IMR-90 (cell line): Measurements from ENCODE around the gene NAA10. TPM values are rescaled to one million over a fixed set of nuclear protein-coding genes. Genes with fewer than 3 reads are reported as not detected.
"Not testable (repeated sequence)": the region's sequence is repeated elsewhere in the genome, so short reads cannot be mapped to it uniquely, and the experiment has no call there.

ENCODE experiments used
- ATAC-seq: fragments of 200-7000 bp; cut with Tn5 transposase; 2 replicates; pipeline ENCODE4 v1.9.1; 2020; ENCODE audit warnings: low read depth, mild to moderate bottlenecking, moderate library complexity
- BruUV-seq: library from RNA; stranded (reverse); fragments of 400-500 nt; replicated peaks from 2 replicates; lab custom pipeline; 2021; lab: Mats Ljungman, UMichigan
- CTCF ChIA-PET: fragments of 300-600 bp; formaldehyde crosslinking; extraction: SDS; loops from one replicate; lab custom pipeline; 2021; ENCODE audit warnings: antibody characterized with exemption; lab: Yijun Ruan, JAX
- POLR2A ChIA-PET: fragments of 300-600 bp; sonication (Branson Sonifier 250); formaldehyde crosslinking; loops from one replicate; lab custom pipeline; 2022; ENCODE audit warnings: antibody characterized with exemption; ENCODE audit not compliant: unreplicated experiment; lab: Charles Lee
- DNase-seq: peaks from one replicate; pipeline ENCODE4 v3.0.0; 2013
- H2AFZ ChIP-seq: replicated peaks from 2 replicates; pipeline ENCODE3; 2013; ENCODE audit warnings: low read length, mild to moderate bottlenecking; ENCODE audit not compliant: poor library complexity
- H2AK5ac ChIP-seq: 2 replicates; pipeline ENCODE4 v1.6.1; 2013; ENCODE audit warnings: low read depth, low read length, inconsistent platforms
- H2AK9ac ChIP-seq: replicated peaks from 2 replicates; pipeline ENCODE3; 2013; ENCODE audit warnings: mild to moderate bottlenecking, low read depth, low read length, moderate library complexity; ENCODE audit not compliant: poor library complexity
- H2BK120ac ChIP-seq: 2 replicates; pipeline ENCODE4 v1.6.1; 2013; ENCODE audit warnings: low read depth, low read length, inconsistent platforms
- H2BK15ac ChIP-seq: 3 replicates; pipeline ENCODE4 v1.6.1; 2013; ENCODE audit warnings: low read depth, low read length, inconsistent platforms
- H2BK20ac ChIP-seq: 2 replicates; pipeline ENCODE4 v1.6.1; 2013; ENCODE audit warnings: low read depth, mild to moderate bottlenecking, inconsistent platforms, low read length, moderate library complexity
- H2BK5ac ChIP-seq: 2 replicates; pipeline ENCODE4 v1.6.1; 2013; ENCODE audit warnings: mild to moderate bottlenecking, low read depth, low read length, inconsistent platforms; ENCODE audit not compliant: poor library complexity, severe bottlenecking
- H3K14ac ChIP-seq: replicated peaks from 2 replicates; pipeline ENCODE4 v1.6.1; 2013; ENCODE audit warnings: low read depth, low read length, inconsistent platforms
- H3K18ac ChIP-seq: 2 replicates; pipeline ENCODE4 v1.6.1; 2013; ENCODE audit warnings: low read depth, low read length, control low read depth
- H3K23ac ChIP-seq: 2 replicates; pipeline ENCODE4 v1.6.1; 2013; ENCODE audit warnings: low read depth, low read length, inconsistent platforms
- H3K27ac ChIP-seq: 2 replicates; pipeline ENCODE4 v1.5.1; 2013; ENCODE audit warnings: mild to moderate bottlenecking, control low read depth, low read length; ENCODE audit not compliant: insufficient read depth
- H3K27me3 ChIP-seq: 2 replicates; pipeline ENCODE4 v1.6.1; 2013; ENCODE audit warnings: low read length; ENCODE audit not compliant: control insufficient read depth, insufficient read depth
- H3K36me3 ChIP-seq: 2 replicates; pipeline ENCODE4 v1.6.1; 2013; ENCODE audit warnings: low read length, mixed read lengths; ENCODE audit not compliant: control insufficient read depth, insufficient read depth
- H3K4ac ChIP-seq: 2 replicates; pipeline ENCODE4 v1.6.1; 2013; ENCODE audit warnings: low read depth, low read length, inconsistent platforms
- H3K4me1 ChIP-seq: 2 replicates; pipeline ENCODE4 v1.6.1; 2013; ENCODE audit warnings: low read length, mixed read lengths; ENCODE audit not compliant: control insufficient read depth, insufficient read depth
- H3K4me2 ChIP-seq: 2 replicates; pipeline ENCODE4 v1.6.1; 2013; ENCODE audit warnings: low read depth, mild to moderate bottlenecking, control low read depth, low read length, moderate library complexity
- H3K4me3 ChIP-seq: 2 replicates; pipeline ENCODE4 v1.5.1; 2013; ENCODE audit warnings: low read depth, mild to moderate bottlenecking, control low read depth, low read length, moderate library complexity; ENCODE audit not compliant: insufficient read depth
- H3K56ac ChIP-seq: 2 replicates; pipeline ENCODE4 v1.6.1; 2013; ENCODE audit warnings: low read length, inconsistent platforms; ENCODE audit not compliant: insufficient read depth; ENCODE audit errors: extremely low read depth
- H3K79me1 ChIP-seq, 2 experiments: 2 replicates each; pipeline ENCODE4 v1.6.1; 2013; ENCODE audit warnings: low read length in 2 of 2, inconsistent platforms in 1 of 2, low read depth in 1 of 2
- H3K9ac ChIP-seq: 2 replicates; pipeline ENCODE4 v1.6.1; 2013; ENCODE audit warnings: low read depth, low read length, control low read depth
- H3K9me1 ChIP-seq: 2 replicates; pipeline ENCODE4 v1.6.1; 2013; ENCODE audit warnings: low read length, inconsistent platforms; ENCODE audit not compliant: insufficient read depth
- H3K9me3 ChIP-seq: 2 replicates; pipeline ENCODE4 v1.6.1; 2013; ENCODE audit warnings: low read length; ENCODE audit not compliant: control insufficient read depth, insufficient read depth
- H4K20me1 ChIP-seq: 2 replicates; pipeline ENCODE4 v1.6.1; 2013; ENCODE audit warnings: low read length, inconsistent platforms; ENCODE audit not compliant: insufficient read depth
- H4K5ac ChIP-seq: 2 replicates; pipeline ENCODE4 v1.6.1; 2013; ENCODE audit warnings: mild to moderate bottlenecking, low read depth, low read length, control low read depth
- H4K8ac ChIP-seq, 2 experiments: 2 replicates each; pipeline ENCODE4 v1.6.1; 2013; ENCODE audit warnings: low read depth in 2 of 2, low read length in 2 of 2, control low read depth in 1 of 2, inconsistent platforms in 1 of 2
- H4K91ac ChIP-seq: 2 replicates; pipeline ENCODE4 v1.6.1; 2013; ENCODE audit warnings: low read depth, low read length, inconsistent platforms; ENCODE audit not compliant: insufficient read depth
- WGBS, 2 experiments: methylation state at CpG; one replicate each; pipeline versions ENCODE4 v1.1.5 to v1.1.7; 2013; ENCODE audit warnings: missing lambda C conversion rate in 2 of 2; ENCODE audit not compliant: insufficient read length in 1 of 2; ENCODE audit errors: extremely low coverage in 2 of 2; 5-methylcytosine and 5-hydroxymethylcytosine counted together
- dilution Hi-C: fragments of 300-500 bp; cut with HindIII; formaldehyde crosslinking; loops from one replicate; pipeline ENCODE4 v1.14.3; 2018; ENCODE audit warnings: low sequenced_read_pairs; ENCODE audit not compliant: unreplicated experiment
- in situ Hi-C: fragments of 300-500 bp; cut with MboI; formaldehyde crosslinking; loops from 3 replicates; pipeline ENCODE4 v1.14.3; 2019; ENCODE audit warnings: low sequenced_read_pairs, inconsistent platforms, mixed read lengths
- intact Hi-C: fragments of 100-400 bp; cut with micrococcal nuclease; formaldehyde crosslinking; loops from 2 replicates; pipeline ENCODE4 v1.10.0; 2022
- polyA plus RNA-seq, 3 experiments: library from polyadenylated mRNA; depleted of rRNA; stranded (reverse); fragments of >200 nt; gene quantifications; 2 replicates each; pipeline ENCODE4 v1.2.3, GENCODE V29; 2012; ENCODE audit warnings: low replicate concordance in 1 of 3
- total RNA-seq: library from RNA; depleted of rRNA; stranded (reverse); fragments of >200 nt; gene quantifications from 2 replicates; pipeline ENCODE4 v1.2.3, GENCODE V29; 2012

The NAA10 gene
- total and polyA plus RNA-seq, 2 of the 4 experiments (the other 2 are of a cell fraction): 98.6 to 172 TPM

GRCh38 chrX:153980394-153980793 is 45.6 kb upstream of the NAA10 start:
- H3K79me1 ChIP-seq, H2BK20ac ChIP-seq, H3K4me1 ChIP-seq, H2BK5ac ChIP-seq, H3K56ac ChIP-seq, H2AK9ac ChIP-seq, H2AK5ac ChIP-seq, POLR2A ChIA-PET, BruUV-seq, H3K9me3 ChIP-seq, intact Hi-C loops, H4K91ac ChIP-seq, H4K5ac ChIP-seq, H4K8ac ChIP-seq, H3K18ac ChIP-seq, CTCF ChIA-PET, H3K27ac ChIP-seq, ATAC-seq, H3K14ac ChIP-seq, H2BK15ac ChIP-seq, dilution Hi-C loops, H3K4ac ChIP-seq, H2BK120ac ChIP-seq, DNase-seq, H3K9me1 ChIP-seq, H4K20me1 ChIP-seq, H3K4me2 ChIP-seq, H3K27me3 ChIP-seq, H3K4me3 ChIP-seq, H2AFZ ChIP-seq, H3K23ac ChIP-seq, H3K36me3 ChIP-seq, H3K9ac ChIP-seq, in situ Hi-C loops: not testable (repeated sequence)
- WGBS, 2 experiments: 90% methylated on average over 2 of the region's 10 CpGs; no CpG with 5 or more reads in 1 of the 2 experiments
